HepG2 (cell line): ENCODE measurements around the gene MYORG. TPM values are rescaled to one million over a fixed set of nuclear protein-coding genes. Genes with fewer than 3 reads are reported as not detected.
A peak's percentile ranks its signal among the peaks of the same experiment; 100 is the strongest.

Source experiments
- AGO2 ChIP-seq: fragments of 200-400 bp; formaldehyde crosslinking; optimal IDR thresholded peaks from 2 replicates; pipeline ENCODE3; 2017; ENCODE audit warnings: mild to moderate bottlenecking, low read depth, low read length, moderate library complexity
- ATF5 ChIP-seq: sonication (generic); formaldehyde crosslinking; IDR thresholded peaks from 2 replicates; pipeline ENCODE4 v1.4.0; 2020; ENCODE audit warnings: mild to moderate bottlenecking, low read depth, missing genetic modification reagents
- ATM ChIP-seq: fragments of 450-650 bp; IDR thresholded peaks from 2 replicates; pipeline ENCODE4 v1.7.1; 2017; ENCODE audit warnings: mild to moderate bottlenecking, borderline replicate concordance
- FIP1L1 ChIP-seq: fragments of 200-400 bp; formaldehyde crosslinking; IDR thresholded peaks from 2 replicates; pipeline ENCODE4 v1.6.1; 2018; ENCODE audit warnings: low read depth, mild to moderate bottlenecking, low read length, moderate library complexity, borderline replicate concordance; ENCODE audit not compliant: insufficient read depth
- FOXP4 ChIP-seq: sonication (generic); formaldehyde crosslinking; IDR thresholded peaks from 2 replicates; pipeline ENCODE4 v1.4.0; 2020; ENCODE audit warnings: missing genetic modification reagents
- GATA4 ChIP-seq: sonication (generic); IDR thresholded peaks from 2 replicates; pipeline ENCODE4 v1.6.1; 2016; ENCODE audit warnings: antibody characterized with exemption, low read depth, borderline replicate concordance
- GPBP1L1 ChIP-seq: sonication (generic); formaldehyde crosslinking; IDR thresholded peaks from 2 replicates; pipeline ENCODE4 v1.5.0; 2020; ENCODE audit warnings: mild to moderate bottlenecking, missing genetic modification reagents
- GTF2F1 ChIP-seq: fragments of 150-350 bp; IDR thresholded peaks from 2 replicates; pipeline ENCODE4 v1.6.1; 2014; ENCODE audit warnings: low read length
- HNRNPL ChIP-seq: fragments of 200-400 bp; formaldehyde crosslinking; IDR thresholded peaks from 2 replicates; pipeline ENCODE4 v1.6.1; 2017; ENCODE audit warnings: mild to moderate bottlenecking, low read depth, low read length
- MAFG ChIP-seq: sonication (generic); formaldehyde crosslinking; IDR thresholded peaks from 2 replicates; pipeline ENCODE4 v1.5.1; 2020; ENCODE audit warnings: mild to moderate bottlenecking, missing genetic modification reagents
- MAZ ChIP-seq, 2 experiments: sonication (generic) in 1 of 2; formaldehyde crosslinking in 1 of 2; IDR thresholded peaks; 2 replicates each; pipeline versions ENCODE4 v1.5.0 to v1.6.1; 2012 to 2020; ENCODE audit warnings: low read depth in 2 of 2, mild to moderate bottlenecking in 2 of 2, borderline replicate concordance in 1 of 2, improper control_type of control experiment in 1 of 2, low read length in 1 of 2, missing genetic modification reagents in 1 of 2, moderate library complexity in 1 of 2
- MLX ChIP-seq: IDR thresholded peaks from 2 replicates; pipeline ENCODE4 v1.6.1; 2016
- MYC ChIP-seq: sonication (generic); formaldehyde crosslinking; IDR thresholded peaks from 2 replicates; pipeline ENCODE4 v1.9.0; 2021; ENCODE audit warnings: missing genetic modification reagents, borderline replicate concordance
- NCOA2 ChIP-seq: sonication (generic); formaldehyde crosslinking; IDR thresholded peaks from 2 replicates; pipeline ENCODE4 v1.8.0; 2022; ENCODE audit warnings: inconsistent platforms
- NR1H2 ChIP-seq: sonication (generic); formaldehyde crosslinking; IDR thresholded peaks from 2 replicates; pipeline ENCODE4 v1.8.1; 2022; ENCODE audit warnings: low read depth, missing genetic modification reagents, borderline replicate concordance
- PBX2 ChIP-seq: IDR thresholded peaks from 2 replicates; pipeline ENCODE4 v1.6.1; 2016; ENCODE audit warnings: control low read depth
- ZBTB1 ChIP-seq: sonication (generic); formaldehyde crosslinking; IDR thresholded peaks from 2 replicates; pipeline ENCODE4 v1.4.0; 2020; ENCODE audit warnings: missing genetic modification reagents, borderline replicate concordance
- ZFP37 ChIP-seq: sonication (generic); formaldehyde crosslinking; IDR thresholded peaks from 2 replicates; pipeline ENCODE4 v1.4.0; 2020; ENCODE audit warnings: missing genetic modification reagents, borderline replicate concordance
- ZKSCAN8 ChIP-seq: IDR thresholded peaks from 2 replicates; pipeline ENCODE4 v1.6.1; 2016; ENCODE audit warnings: borderline replicate concordance, missing genetic modification reagents, missing compliant biosample characterization
- ZNF264 ChIP-seq: sonication (generic); formaldehyde crosslinking; IDR thresholded peaks from 2 replicates; pipeline ENCODE4 v1.4.0; 2020; ENCODE audit warnings: missing genetic modification reagents
- ZNF350 ChIP-seq: sonication (generic); formaldehyde crosslinking; IDR thresholded peaks from 2 replicates; pipeline ENCODE4 v1.4.0; 2020; ENCODE audit warnings: mild to moderate bottlenecking, low read depth, missing genetic modification reagents, borderline replicate concordance
- ZNF383 ChIP-seq: sonication (generic); formaldehyde crosslinking; IDR thresholded peaks from 2 replicates; pipeline ENCODE4 v1.4.0; 2020; ENCODE audit warnings: missing genetic modification reagents, mild to moderate bottlenecking, borderline replicate concordance
- ZNF431 ChIP-seq: sonication (generic); formaldehyde crosslinking; IDR thresholded peaks from 2 replicates; pipeline ENCODE4 v1.9.0; 2022; ENCODE audit warnings: missing genetic modification reagents, low read depth, mild to moderate bottlenecking, borderline replicate concordance
- ZNF557 ChIP-seq: sonication (generic); formaldehyde crosslinking; IDR thresholded peaks from 2 replicates; pipeline ENCODE4 v1.4.0; 2020; ENCODE audit warnings: missing genetic modification reagents
- ZNF850 ChIP-seq: sonication (generic); formaldehyde crosslinking; conservative IDR thresholded peaks from 2 replicates; pipeline ENCODE4 v1.9.0; 2021; ENCODE audit warnings: mild to moderate bottlenecking, missing genetic modification reagents
- ZSCAN31 ChIP-seq: sonication (generic); formaldehyde crosslinking; IDR thresholded peaks from 2 replicates; pipeline ENCODE4 v1.5.0; 2020; ENCODE audit warnings: low read depth, mild to moderate bottlenecking, missing genetic modification reagents
- polyA plus RNA-seq, 8 experiments: library from polyadenylated mRNA; depleted of rRNA in 3 of 8; stranded (reverse) in 7 of 8; unstranded in 1 of 8; fragments of >200 nt; fragmentation: Illumina TruSeq in 4 of 8; extraction: Trizol in 4 of 8; gene quantifications; 2 replicates each; pipeline versions ENCODE4 v1.2.1 to v1.2.3, GENCODE V29; 2011 to 2016; ENCODE audit warnings: low read depth in 4 of 8, missing spikeins in 1 of 8, mixed read lengths in 1 of 8; ENCODE audit not compliant: insufficient read depth in 1 of 8
- total RNA-seq, 5 experiments: library from RNA; depleted of rRNA; stranded (reverse); fragments of >200 nt; fragmentation: Illumina TruSeq; extraction: Trizol; gene quantifications; 2 replicates each; pipeline ENCODE4 v1.2.3, GENCODE V29; 2016; ENCODE audit warnings: low read depth in 1 of 5

MYORG gene
- total and polyA plus RNA-seq, 2 of the 13 experiments (the other 11 are each of a cell fraction or from before 2014, with no cell fraction given), result 11.1 to 22.4 TPM

- TF ChIP-seq ZNF383 (no peak), GATA4 (no peak), ZKSCAN8 (CRISPR knock-in tag) (no peak), MAZ (IDR thresholded peaks at IDR 0.05; ENCODE audit: borderline replicate concordance, low read depth, low read length) (no peak), MAZ (CRISPR knock-in tag; IDR thresholded peaks at IDR 0.05; ENCODE audit: low read depth) (no peak), MLX (CRISPR knock-in tag) (no peak), NCOA2 (CRISPR knock-in tag) (peak; percentile 26; the same call in 1 of the 2 replicates), HNRNPL (no peak), FOXP4 (no peak), GTF2F1 (no peak), ATF5 (no peak), FIP1L1 (no peak), MYC (peak; percentile 0; the same call in 1 of the 2 replicates), NR1H2 (CRISPR knock-in tag) (0 out of 2 replicates have a peak, but pooled peaks have one; percentile 38), ZFP37 (no peak), ZNF264 (CRISPR knock-in tag) (no peak), GPBP1L1 (no peak), ATM (no peak), AGO2 (peak; percentile 8), ZNF557 (no peak), ZNF850 (CRISPR knock-in tag) (no peak), PBX2 (no peak), ZNF350 (no peak), ZNF431 (CRISPR knock-in tag) (no peak), MAFG (CRISPR knock-in tag) (no peak), ZBTB1 (CRISPR knock-in tag) (no peak), ZSCAN31 (0 out of 2 replicates have a peak, but pooled peaks have one; percentile 35)
Measured at GRCh38 chr9:34380034-34380510, 3.4 kb upstream of the MYORG start (continued).
